HCT116 (cell line): Measurements from ENCODE around the gene CDC42BPA.

ENCODE experiments used
- ATF3 ChIP-seq: IDR thresholded peaks from 2 replicates; pipeline ENCODE4 v1.6.1; 2012
- CTCF ChIP-seq, 3 experiments: fragments of 200-600 bp in 1 of 3; sonication (generic) in 1 of 3; IDR thresholded peaks in 2 of 3; conservative IDR thresholded peaks in 1 of 3; 2 replicates each; pipeline ENCODE4 v1.5.1; 2012 to 2017; ENCODE audit warnings: low read depth in 2 of 3, low read length in 2 of 3, antibody characterized with exemption in 1 of 3, borderline replicate concordance in 1 of 3, control low read depth in 1 of 3, mild to moderate bottlenecking in 1 of 3, mixed read lengths in 1 of 3, mixed run types in 1 of 3, moderate library complexity in 1 of 3; ENCODE audit not compliant: insufficient read depth in 1 of 3
- JUND ChIP-seq: IDR thresholded peaks from 2 replicates; pipeline ENCODE4 v1.6.1; 2012
- POLR2A ChIP-seq: IDR thresholded peaks from 2 replicates; pipeline ENCODE4 v1.7.0; 2011; ENCODE audit warnings: borderline replicate concordance; ENCODE audit not compliant: insufficient read depth, insufficient read length; ENCODE audit errors: extremely low read depth
- POLR2AphosphoS5 ChIP-seq: IDR thresholded peaks from 2 replicates; pipeline ENCODE4 v1.6.1; 2011; ENCODE audit warnings: mild to moderate bottlenecking, low read depth, low read length, moderate library complexity
- ZNF274 ChIP-seq: fragments of 200-500 bp; sonication (Bioruptor generic); IDR thresholded peaks from 2 replicates; pipeline ENCODE4 v1.6.1; 2014; ENCODE audit warnings: mild to moderate bottlenecking, low read depth, low read length, inconsistent platforms

DNA sequence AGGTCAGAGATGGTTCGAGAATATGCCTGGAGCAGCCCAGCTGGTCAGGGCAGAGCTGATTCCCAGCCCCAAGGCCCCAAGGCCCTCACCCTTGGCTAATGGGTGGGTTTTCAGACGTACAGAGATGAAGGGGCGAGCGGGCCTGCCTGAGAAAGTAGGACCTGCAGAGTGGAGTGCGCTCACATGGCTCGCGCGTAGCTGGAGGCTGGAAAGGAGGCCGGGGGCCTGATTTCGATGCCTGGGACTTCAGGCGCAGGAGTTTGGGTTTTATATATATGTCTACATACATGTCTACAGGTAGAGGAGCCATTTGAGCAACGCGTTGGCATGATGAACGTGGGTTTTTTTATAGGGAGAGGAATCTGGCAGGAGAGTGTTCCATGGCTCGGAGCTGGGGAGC is 369.3 kb downstream of the CDC42BPA start:
- no peak for TF ChIP-seq POLR2AphosphoS5
- TF ChIP-seq POLR2A = no peak
- no peak for TF ChIP-seq JUND
- no peak for TF ChIP-seq CTCF (IDR thresholded peaks at IDR 0.05 in 2 of 3, conservative IDR thresholded peaks at IDR 0.05 in 1 of 3; ENCODE audit: borderline replicate concordance in 1 of 3, insufficient read depth in 1 of 3, low read depth in 2 of 3, low read length in 2 of 3)
- no peak for TF ChIP-seq ATF3
- no peak for TF ChIP-seq ZNF274
